CD14-positive monocyte (primary cell): ENCODE results near the gene KCNMA1. TPM values are rescaled to one million over a fixed set of nuclear protein-coding genes. Genes with fewer than 3 reads are reported as not detected.

ENCODE experiments used
- DNase-seq, 3 donors: peaks; one replicate each; pipeline ENCODE4 v3.0.0-alpha.2; 2011 to 2022
- H2AFZ ChIP-seq: 2 replicates; pipeline ENCODE4 v1.6.0; 2012; ENCODE audit warnings: mild to moderate bottlenecking, low read depth, low read length, inconsistent platforms; ENCODE audit not compliant: insufficient read depth, poor library complexity, severe bottlenecking
- H3K27ac ChIP-seq, 2 donors: 1 replicate in 1 of 2; 2 replicates in 1 of 2; pipeline ENCODE4 v1.5.1; 2012 to 2013; ENCODE audit warnings: low read length in 2 of 2, control low read depth in 1 of 2, inconsistent platforms in 1 of 2, low read depth in 1 of 2, mild to moderate bottlenecking in 1 of 2
- H3K27me3 ChIP-seq, 2 donors: one replicate each; pipeline versions ENCODE4 v1.6.0 to v1.6.1; 2011 to 2013; ENCODE audit warnings: low read length in 2 of 2; ENCODE audit not compliant: control insufficient read depth in 2 of 2, insufficient read depth in 2 of 2
- H3K36me3 ChIP-seq, 2 donors: replicated peaks in 1 of 2; 1 replicate in 1 of 2; 2 replicates in 1 of 2; pipeline versions ENCODE4 v1.5.1 to v1.6.1; 2012 to 2013; ENCODE audit warnings: low read length in 2 of 2, control low read depth in 1 of 2, inconsistent platforms in 1 of 2, mild to moderate bottlenecking in 1 of 2; ENCODE audit not compliant: insufficient read depth in 2 of 2, control insufficient read depth in 1 of 2
- H3K4me1 ChIP-seq, 2 donors: 1 replicate in 1 of 2; 2 replicates in 1 of 2; pipeline versions ENCODE4 v1.5.1 to v1.6.1; 2012 to 2013; ENCODE audit warnings: low read length in 2 of 2, control low read depth in 1 of 2, inconsistent platforms in 1 of 2, mild to moderate bottlenecking in 1 of 2, moderate library complexity in 1 of 2; ENCODE audit not compliant: insufficient read depth in 2 of 2, control insufficient read depth in 1 of 2
- H3K4me2 ChIP-seq: replicated peaks from 2 replicates; pipeline ENCODE3; 2012; ENCODE audit warnings: low read length, moderate library complexity, mild to moderate bottlenecking; ENCODE audit not compliant: poor library complexity, severe bottlenecking; ENCODE audit errors: extremely low read depth
- H3K4me3 ChIP-seq, 3 experiments: fragments of 200-600 bp in 1 of 3; sonication (generic) in 1 of 3; replicated peaks in 1 of 3; 1 replicate in 2 of 3; 2 replicates in 1 of 3; pipeline ENCODE4 v1.5.1; 2011 to 2013; ENCODE audit warnings: low read length in 3 of 3, mild to moderate bottlenecking in 3 of 3, control low read depth in 2 of 3, low read depth in 2 of 3, inconsistent platforms in 1 of 3, moderate library complexity in 1 of 3
- H3K79me2 ChIP-seq: 2 replicates; pipeline ENCODE4 v1.6.0; 2012; ENCODE audit warnings: mild to moderate bottlenecking, control low read depth, inconsistent platforms, low read length, moderate library complexity; ENCODE audit not compliant: insufficient read depth
- H3K9ac ChIP-seq: 2 replicates; pipeline ENCODE4 v1.6.0; 2017; ENCODE audit warnings: low read length, mild to moderate bottlenecking; ENCODE audit not compliant: insufficient read depth, poor library complexity, severe bottlenecking
- H3K9me3 ChIP-seq, 2 donors: replicated peaks in 1 of 2; 1 replicate in 1 of 2; 2 replicates in 1 of 2; pipeline versions ENCODE4 v1.5.1 to v1.6.1; 2012 to 2013; ENCODE audit warnings: low read length in 2 of 2, control low read depth in 1 of 2; ENCODE audit not compliant: control insufficient read depth in 1 of 2, insufficient read depth in 1 of 2
- H4K20me1 ChIP-seq: 2 replicates; pipeline ENCODE4 v1.6.0; 2012; ENCODE audit warnings: mild to moderate bottlenecking, low read length, control low read depth, moderate library complexity; ENCODE audit not compliant: insufficient read depth
- H3K27ac Mint-ChIP-seq, 7 donors: one replicate each; pipeline ENCODE4 v1.8.0; 2020; ENCODE audit warnings: mild to moderate bottlenecking in 7 of 7, mixed read lengths in 7 of 7, moderate library complexity in 6 of 7, inconsistent platforms in 2 of 7
- H3K27me3 Mint-ChIP-seq, 3 donors: one replicate each; pipeline ENCODE4 v1.8.0; 2021 to 2022; ENCODE audit warnings: low read depth in 3 of 3, mild to moderate bottlenecking in 3 of 3, mixed read lengths in 3 of 3, moderate library complexity in 3 of 3, inconsistent platforms in 1 of 3
- H3K36me3 Mint-ChIP-seq, 2 donors: one replicate each; pipeline ENCODE4 v1.8.0; 2020; ENCODE audit warnings: mixed read lengths in 2 of 2, inconsistent platforms in 1 of 2, mild to moderate bottlenecking in 1 of 2
- H3K4me1 Mint-ChIP-seq: one replicate; pipeline ENCODE4 v1.8.0; 2020; ENCODE audit warnings: mild to moderate bottlenecking, mixed read lengths
- H3K4me3 Mint-ChIP-seq, 2 donors: one replicate each; pipeline ENCODE4 v1.8.0; 2020; ENCODE audit warnings: mild to moderate bottlenecking in 2 of 2, mixed read lengths in 2 of 2, moderate library complexity in 1 of 2
- H3K9me3 Mint-ChIP-seq, 7 donors: one replicate each; pipeline ENCODE4 v1.8.0; 2020 to 2022; ENCODE audit warnings: mixed read lengths in 7 of 7, mild to moderate bottlenecking in 6 of 7, moderate library complexity in 6 of 7, inconsistent platforms in 2 of 7
- WGBS: methylation state at CpG from one replicate; pipeline ENCODE4 v1.1.5; 2013; ENCODE audit warnings: missing lambda C conversion rate; ENCODE audit not compliant: insufficient coverage; 5-methylcytosine and 5-hydroxymethylcytosine counted together
- intact Hi-C, 2 donors: fragments of 100-400 bp; cut with micrococcal nuclease; formaldehyde crosslinking; loops; one replicate each; pipeline versions ENCODE4 v1.15.0 to v1.15.1; 2023
- polyA plus RNA-seq, 3 donors: library from polyadenylated mRNA; depleted of rRNA in 1 of 3; unstranded in 2 of 3; stranded (reverse) in 1 of 3; fragments of 300-500 nt in 2 of 3; fragments of >200 nt in 1 of 3; fragmentation: Illumina TruSeq in 2 of 3; gene quantifications; 1 replicate in 2 of 3; 2 replicates in 1 of 3; pipeline ENCODE4 v1.2.3, GENCODE V29; 2012 to 2021
- TF ChIP-seq, protein P1 (sequence below): fragments of 200-600 bp; IDR thresholded peaks from one replicate; pipeline ENCODE4 v1.8.0; 2022; ENCODE audit warnings: antibody characterized with exemption, mild to moderate bottlenecking

Gene KCNMA1
- polyA plus RNA-seq, 3 donors: 0.11 to 1.0 TPM; not detected in 1

DNA sequence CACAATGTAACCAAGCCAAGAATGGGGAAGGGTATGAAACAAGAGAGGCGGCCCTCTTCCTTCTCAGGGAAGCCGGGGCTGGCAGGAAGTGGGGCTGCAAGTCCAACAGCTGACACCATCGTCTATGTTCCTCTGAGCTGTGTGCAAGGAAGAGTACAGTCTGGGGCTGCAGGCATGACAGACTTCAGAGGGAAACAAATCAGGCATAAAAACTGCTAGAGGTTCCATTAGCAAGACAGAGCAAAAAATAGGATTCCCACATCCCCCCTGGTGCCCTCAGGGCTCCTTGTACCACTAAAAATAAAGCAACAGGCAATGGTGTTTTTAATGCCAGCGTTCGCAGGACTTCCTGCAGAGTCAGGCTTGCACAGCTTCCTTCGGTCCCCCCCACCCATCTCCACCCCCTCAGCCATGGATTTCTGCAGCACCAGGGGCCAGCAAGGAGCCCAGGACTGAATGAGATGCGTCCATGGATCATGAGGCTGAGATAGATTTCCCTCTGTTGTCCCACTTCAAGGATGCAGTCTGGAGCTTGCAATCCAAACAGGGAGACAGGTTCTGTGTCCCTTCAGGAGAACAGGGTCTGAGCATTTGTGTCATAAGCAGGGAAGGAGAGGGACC, 34.6 kb downstream of the KCNMA1 start:
- H3K4me3 Mint-ChIP-seq: peak overlapping the region in 1 of 2 donors; percentile 82
- H3K9me3 Mint-ChIP-seq: no peaks in the 10 kb centered on the region
- peak overlapping the region in 2 of 7 donors; percentile 43 to 64 for H3K27ac Mint-ChIP-seq
- no peaks in the 10 kb centered on the region for H3K27me3 ChIP-seq
- peaks cover 4 to 10% (median 6%) of the 10 kb centered on the region in 3 donors for H3K27me3 Mint-ChIP-seq
- no peak overlapping the region for H3K9ac ChIP-seq
- H3K4me3 ChIP-seq: peak overlapping the region in 1 of 3 experiments; percentile 28
- H3K4me1 Mint-ChIP-seq: peaks cover 24% of the 10 kb centered on the region
- H3K4me1 ChIP-seq: peaks cover 20 to 26% of the 10 kb centered on the region in 2 donors
- H4K20me1 ChIP-seq: no peaks in the 10 kb centered on the region
- H3K79me2 ChIP-seq: no peaks in the 10 kb centered on the region
- TF ChIP-seq, protein P1, sequence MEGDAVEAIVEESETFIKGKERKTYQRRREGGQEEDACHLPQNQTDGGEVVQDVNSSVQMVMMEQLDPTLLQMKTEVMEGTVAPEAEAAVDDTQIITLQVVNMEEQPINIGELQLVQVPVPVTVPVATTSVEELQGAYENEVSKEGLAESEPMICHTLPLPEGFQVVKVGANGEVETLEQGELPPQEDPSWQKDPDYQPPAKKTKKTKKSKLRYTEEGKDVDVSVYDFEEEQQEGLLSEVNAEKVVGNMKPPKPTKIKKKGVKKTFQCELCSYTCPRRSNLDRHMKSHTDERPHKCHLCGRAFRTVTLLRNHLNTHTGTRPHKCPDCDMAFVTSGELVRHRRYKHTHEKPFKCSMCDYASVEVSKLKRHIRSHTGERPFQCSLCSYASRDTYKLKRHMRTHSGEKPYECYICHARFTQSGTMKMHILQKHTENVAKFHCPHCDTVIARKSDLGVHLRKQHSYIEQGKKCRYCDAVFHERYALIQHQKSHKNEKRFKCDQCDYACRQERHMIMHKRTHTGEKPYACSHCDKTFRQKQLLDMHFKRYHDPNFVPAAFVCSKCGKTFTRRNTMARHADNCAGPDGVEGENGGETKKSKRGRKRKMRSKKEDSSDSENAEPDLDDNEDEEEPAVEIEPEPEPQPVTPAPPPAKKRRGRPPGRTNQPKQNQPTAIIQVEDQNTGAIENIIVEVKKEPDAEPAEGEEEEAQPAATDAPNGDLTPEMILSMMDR: no peak
- H3K27ac ChIP-seq: no peak overlapping the region
- no peaks in the 10 kb centered on the region for H3K36me3 Mint-ChIP-seq
- peak overlapping the region; percentile 20 for H3K4me2 ChIP-seq
- peak overlapping the region; percentile 1 for H2AFZ ChIP-seq
- no peaks in the 10 kb centered on the region for H3K36me3 ChIP-seq
- H3K9me3 ChIP-seq: no peaks in the 10 kb centered on the region
- WGBS: 5% methylated on average over 7 of the region's 7 CpGs
- peak in 1 of 3 donors; percentile 14 for DNase-seq
- intact Hi-C loops: no loop called here

DNA sequence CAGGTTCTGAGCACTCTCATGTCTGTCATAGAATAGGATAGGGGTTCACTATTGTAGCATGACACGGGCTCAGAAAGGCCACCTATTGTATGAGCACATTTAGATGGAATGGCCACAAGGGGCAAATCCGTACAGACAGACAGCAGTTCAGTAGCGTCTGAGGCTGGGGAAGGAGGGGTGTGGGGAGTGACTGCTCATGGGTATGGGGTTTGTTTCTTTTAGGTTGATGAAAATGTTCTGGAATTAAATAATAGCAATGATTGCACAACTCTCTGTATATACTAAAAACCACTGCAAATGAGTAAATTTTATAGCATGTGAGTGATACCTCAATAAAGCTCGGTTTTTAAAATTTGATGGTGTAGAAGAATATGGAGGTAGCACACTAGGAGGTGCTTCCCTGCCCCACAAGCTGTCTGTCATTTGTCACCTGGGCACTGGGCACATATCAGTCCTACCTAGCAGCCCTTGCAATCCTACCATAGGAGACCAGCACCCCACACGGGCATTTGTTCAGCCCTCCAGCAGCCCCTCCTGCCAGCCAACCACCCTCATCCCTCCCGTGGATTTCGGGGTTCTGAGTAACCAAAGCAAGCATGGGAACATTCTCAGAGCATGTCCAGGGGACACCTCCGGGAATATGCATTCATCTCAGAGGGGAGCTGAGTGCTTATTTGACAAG, 35.2 kb downstream of the KCNMA1 start:
- H3K4me3 Mint-ChIP-seq: peak overlapping the region in 1 of 2 donors; percentile 82
- Histone ChIP-seq H3K4me2 (peak overlapping the region; percentile 20), H3K27me3 (no peaks in the 10 kb centered on the region), H3K27ac (no peak overlapping the region), H4K20me1 (no peaks in the 10 kb centered on the region), H3K36me3 (no peaks in the 10 kb centered on the region), H3K9me3 (no peaks in the 10 kb centered on the region), H3K79me2 (no peaks in the 10 kb centered on the region), H3K9ac (no peak overlapping the region), H3K4me1 (peaks cover 20 to 26% of the 10 kb centered on the region in 2 donors), H2AFZ (peak overlapping the region; percentile 1), H3K4me3 (peak overlapping the region in 1 of 3 experiments; percentile 28)
- peak overlapping the region in 1 of 7 donors; percentile 64 for H3K27ac Mint-ChIP-seq
- intact Hi-C loops: no loop called here
- H3K36me3 Mint-ChIP-seq: no peaks in the 10 kb centered on the region
- peaks cover 0 to 4% (median 2%) of the 10 kb centered on the region in 7 donors for H3K9me3 Mint-ChIP-seq
- peaks cover 24% of the 10 kb centered on the region for H3K4me1 Mint-ChIP-seq
- TF ChIP-seq, protein P1: no peak
- WGBS: 44% methylated on average over 3 of the region's 8 CpGs
- no peak for DNase-seq
- peaks cover 2 to 7% (median 7%) of the 10 kb centered on the region in 3 donors for H3K27me3 Mint-ChIP-seq
